Neural cell (in vitro differentiated cells): ENCODE results near the gene CTNNA1. TPM values are rescaled to one million over a fixed set of nuclear protein-coding genes. Genes with fewer than 3 reads are reported as not detected.

Source experiments
- H2AFZ ChIP-seq: fragments of 200-600, 300-800 bp; sonication (generic), shearing (Covaris generic); 2 replicates; pipeline ENCODE4 v1.6.0; 2014; ENCODE audit warnings: low read depth, mild to moderate bottlenecking, antibody characterized with exemption, low read length, moderate library complexity
- H3F3A ChIP-seq: fragments of 200-600 bp; shearing (Covaris generic); 2 replicates; pipeline ENCODE4 v1.6.1; 2016; ENCODE audit warnings: mild to moderate bottlenecking, moderate library complexity, mixed read lengths, antibody characterized with exemption, low read length; ENCODE audit not compliant: insufficient read depth, poor library complexity, severe bottlenecking
- H3K27ac ChIP-seq: fragments of 200-600, 300-800 bp; sonication (generic), shearing (Covaris generic); 2 replicates; pipeline ENCODE4 v1.5.1; 2014; ENCODE audit warnings: mild to moderate bottlenecking, low read length, moderate library complexity
- H3K27me3 ChIP-seq: fragments of 300-800, 200-600 bp; sonication (generic), shearing (Covaris generic); 2 replicates; pipeline ENCODE4 v1.6.0; 2014; ENCODE audit warnings: mild to moderate bottlenecking, low read depth, low read length, moderate library complexity; ENCODE audit not compliant: insufficient read depth
- H3K36me3 ChIP-seq: fragments of 300-800, 200-600 bp; sonication (generic), shearing (Covaris generic); 2 replicates; pipeline ENCODE4 v1.5.1; 2014; ENCODE audit warnings: mild to moderate bottlenecking, antibody characterized with exemption, low read length, moderate library complexity; ENCODE audit not compliant: insufficient read depth
- H3K4me2 ChIP-seq: fragments of 300-800, 200-600 bp; sonication (generic), shearing (Covaris generic); 2 replicates; pipeline ENCODE4 v1.6.0; 2014; ENCODE audit warnings: mild to moderate bottlenecking, low read length
- H3K4me3 ChIP-seq: fragments of 300-800, 200-600 bp; sonication (generic), shearing (Covaris generic); 2 replicates; pipeline ENCODE4 v1.5.1; 2014; ENCODE audit warnings: mild to moderate bottlenecking, low read length, moderate library complexity
- H3K79me2 ChIP-seq: fragments of 200-600 bp; shearing (Covaris generic); replicated peaks from 2 replicates; pipeline ENCODE4 v1.6.0; 2014; ENCODE audit warnings: mild to moderate bottlenecking, low read length, moderate library complexity; ENCODE audit not compliant: insufficient read depth
- H3K9ac ChIP-seq: fragments of 300-800, 200-600 bp; sonication (generic), shearing (Covaris generic); 2 replicates; pipeline ENCODE4 v1.6.1; 2016; ENCODE audit warnings: mild to moderate bottlenecking, low read length, mixed read lengths
- H3K9me2 ChIP-seq: fragments of 200-600 bp; shearing (Covaris generic); 2 replicates; pipeline ENCODE4 v1.6.1; 2016; ENCODE audit warnings: mild to moderate bottlenecking, low read length, mixed read lengths; ENCODE audit not compliant: insufficient read depth
- H3K9me3 ChIP-seq: fragments of 200-600, 300-800 bp; sonication (generic), shearing (Covaris generic); 2 replicates; pipeline ENCODE4 v1.6.1; 2016; ENCODE audit warnings: mild to moderate bottlenecking, mixed run types, low read length, moderate library complexity, mixed read lengths
- H4K20me1 ChIP-seq: fragments of 200-600 bp; shearing (Covaris generic); 2 replicates; pipeline ENCODE4 v1.6.1; 2016; ENCODE audit warnings: mild to moderate bottlenecking, mixed run types; ENCODE audit not compliant: insufficient read depth
- EP300 ChIP-seq: fragments of 450-650 bp; conservative IDR thresholded peaks from 2 replicates; pipeline ENCODE4 v1.6.1; 2014; ENCODE audit warnings: antibody characterized with exemption, mild to moderate bottlenecking, moderate library complexity; ENCODE audit not compliant: poor library complexity, severe bottlenecking
- EZH2 ChIP-seq: fragments of 200-600, 300-800 bp; shearing (Covaris generic), sonication (generic); IDR thresholded peaks from 2 replicates; pipeline ENCODE4 v1.6.1; 2014; ENCODE audit warnings: antibody characterized with exemption, low read length, borderline replicate concordance, mild to moderate bottlenecking; ENCODE audit not compliant: insufficient read depth, poor library complexity, severe bottlenecking
- MXI1 ChIP-seq: fragments of 450-650 bp; conservative IDR thresholded peaks from 2 replicates; pipeline ENCODE4 v1.6.1; 2014; ENCODE audit warnings: antibody characterized with exemption, mild to moderate bottlenecking; ENCODE audit not compliant: poor library complexity, severe bottlenecking
- POLR2AphosphoS5 ChIP-seq: IDR thresholded peaks from 2 replicates; pipeline ENCODE4 v1.6.1; 2012
- RAD21 ChIP-seq: fragments of 450-650 bp; conservative IDR thresholded peaks from 2 replicates; pipeline ENCODE4 v1.6.1; 2014; ENCODE audit warnings: antibody characterized with exemption, mild to moderate bottlenecking, moderate library complexity
- SMC3 ChIP-seq: fragments of 450-650 bp; conservative IDR thresholded peaks from 2 replicates; pipeline ENCODE4 v1.6.1; 2014; ENCODE audit warnings: antibody characterized with exemption, mild to moderate bottlenecking, moderate library complexity; ENCODE audit not compliant: poor library complexity
- TAF1 ChIP-seq: IDR thresholded peaks from 2 replicates; pipeline ENCODE4 v1.6.1; 2012; ENCODE audit warnings: low read depth
- polyA plus RNA-seq: library from polyadenylated mRNA; depleted of rRNA; stranded (reverse); fragments of >200 nt; gene quantifications from 2 replicates; pipeline ENCODE4 v1.2.3, GENCODE V29; 2014
- TF ChIP-seq, protein P1 (sequence below): IDR thresholded peaks from 2 replicates; pipeline ENCODE4 v1.6.1; 2012; ENCODE audit warnings: borderline replicate concordance
- TF ChIP-seq, protein P2 (sequence below): fragments of 450-650 bp; IDR thresholded peaks from 2 replicates; pipeline ENCODE4 v1.5.1; 2014; ENCODE audit warnings: antibody characterized with exemption, mild to moderate bottlenecking, moderate library complexity; ENCODE audit not compliant: poor library complexity, severe bottlenecking

Gene CTNNA1
- polyA plus RNA-seq, 1 donor from 2014 or later, result 87.9 TPM

DNA sequence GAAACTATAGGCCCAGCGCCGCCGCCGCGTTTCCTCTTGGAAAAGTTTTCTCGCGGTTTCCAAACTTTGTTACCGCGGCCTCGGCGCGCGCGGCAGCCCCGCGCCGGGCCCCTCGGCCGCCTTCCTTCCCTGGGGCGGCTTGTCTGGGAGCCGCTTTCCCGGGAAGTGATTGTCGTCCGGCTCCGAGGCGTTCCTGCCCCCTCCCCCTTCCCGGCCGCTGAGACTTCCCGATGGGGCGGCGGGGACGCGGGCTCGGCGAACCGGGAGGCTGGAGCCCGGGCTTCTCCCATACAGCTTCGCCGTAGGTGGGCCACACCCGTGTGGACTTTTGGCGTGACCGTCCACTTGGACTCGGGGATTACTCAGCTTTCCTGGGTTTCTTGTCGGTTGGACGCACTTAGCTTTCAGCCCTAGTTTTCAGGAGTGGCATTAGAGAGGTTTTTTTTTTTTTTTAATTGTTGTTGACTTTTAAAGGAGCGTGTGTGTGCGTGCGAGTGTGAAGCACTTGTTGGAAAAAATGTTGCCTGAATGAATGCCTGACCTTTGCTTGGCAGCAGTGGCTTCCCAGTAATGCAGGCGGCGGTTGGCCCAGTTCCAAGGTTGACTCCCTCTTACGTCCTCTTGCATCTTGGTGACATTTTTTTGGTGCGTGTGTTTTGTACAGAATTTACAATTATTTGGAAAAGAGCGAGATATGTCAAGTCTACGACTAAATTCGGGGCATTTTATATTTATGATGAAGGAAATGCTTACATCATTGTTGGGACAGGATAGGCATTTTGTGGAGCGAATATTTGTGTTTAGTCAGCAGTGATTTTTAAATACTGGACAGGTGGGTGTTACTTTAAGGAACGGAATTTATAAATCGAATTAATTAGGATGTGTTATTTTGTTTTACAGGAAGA, 821 bp downstream of the CTNNA1 start:
- no peak for TF ChIP-seq EP300
- TF ChIP-seq SMC3, result no peak
- TF ChIP-seq, protein P1, sequence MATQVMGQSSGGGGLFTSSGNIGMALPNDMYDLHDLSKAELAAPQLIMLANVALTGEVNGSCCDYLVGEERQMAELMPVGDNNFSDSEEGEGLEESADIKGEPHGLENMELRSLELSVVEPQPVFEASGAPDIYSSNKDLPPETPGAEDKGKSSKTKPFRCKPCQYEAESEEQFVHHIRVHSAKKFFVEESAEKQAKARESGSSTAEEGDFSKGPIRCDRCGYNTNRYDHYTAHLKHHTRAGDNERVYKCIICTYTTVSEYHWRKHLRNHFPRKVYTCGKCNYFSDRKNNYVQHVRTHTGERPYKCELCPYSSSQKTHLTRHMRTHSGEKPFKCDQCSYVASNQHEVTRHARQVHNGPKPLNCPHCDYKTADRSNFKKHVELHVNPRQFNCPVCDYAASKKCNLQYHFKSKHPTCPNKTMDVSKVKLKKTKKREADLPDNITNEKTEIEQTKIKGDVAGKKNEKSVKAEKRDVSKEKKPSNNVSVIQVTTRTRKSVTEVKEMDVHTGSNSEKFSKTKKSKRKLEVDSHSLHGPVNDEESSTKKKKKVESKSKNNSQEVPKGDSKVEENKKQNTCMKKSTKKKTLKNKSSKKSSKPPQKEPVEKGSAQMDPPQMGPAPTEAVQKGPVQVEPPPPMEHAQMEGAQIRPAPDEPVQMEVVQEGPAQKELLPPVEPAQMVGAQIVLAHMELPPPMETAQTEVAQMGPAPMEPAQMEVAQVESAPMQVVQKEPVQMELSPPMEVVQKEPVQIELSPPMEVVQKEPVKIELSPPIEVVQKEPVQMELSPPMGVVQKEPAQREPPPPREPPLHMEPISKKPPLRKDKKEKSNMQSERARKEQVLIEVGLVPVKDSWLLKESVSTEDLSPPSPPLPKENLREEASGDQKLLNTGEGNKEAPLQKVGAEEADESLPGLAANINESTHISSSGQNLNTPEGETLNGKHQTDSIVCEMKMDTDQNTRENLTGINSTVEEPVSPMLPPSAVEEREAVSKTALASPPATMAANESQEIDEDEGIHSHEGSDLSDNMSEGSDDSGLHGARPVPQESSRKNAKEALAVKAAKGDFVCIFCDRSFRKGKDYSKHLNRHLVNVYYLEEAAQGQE, result no peak
- no peak for TF ChIP-seq POLR2AphosphoS5
- no peak for TF ChIP-seq EZH2
- TF ChIP-seq, protein P2, sequence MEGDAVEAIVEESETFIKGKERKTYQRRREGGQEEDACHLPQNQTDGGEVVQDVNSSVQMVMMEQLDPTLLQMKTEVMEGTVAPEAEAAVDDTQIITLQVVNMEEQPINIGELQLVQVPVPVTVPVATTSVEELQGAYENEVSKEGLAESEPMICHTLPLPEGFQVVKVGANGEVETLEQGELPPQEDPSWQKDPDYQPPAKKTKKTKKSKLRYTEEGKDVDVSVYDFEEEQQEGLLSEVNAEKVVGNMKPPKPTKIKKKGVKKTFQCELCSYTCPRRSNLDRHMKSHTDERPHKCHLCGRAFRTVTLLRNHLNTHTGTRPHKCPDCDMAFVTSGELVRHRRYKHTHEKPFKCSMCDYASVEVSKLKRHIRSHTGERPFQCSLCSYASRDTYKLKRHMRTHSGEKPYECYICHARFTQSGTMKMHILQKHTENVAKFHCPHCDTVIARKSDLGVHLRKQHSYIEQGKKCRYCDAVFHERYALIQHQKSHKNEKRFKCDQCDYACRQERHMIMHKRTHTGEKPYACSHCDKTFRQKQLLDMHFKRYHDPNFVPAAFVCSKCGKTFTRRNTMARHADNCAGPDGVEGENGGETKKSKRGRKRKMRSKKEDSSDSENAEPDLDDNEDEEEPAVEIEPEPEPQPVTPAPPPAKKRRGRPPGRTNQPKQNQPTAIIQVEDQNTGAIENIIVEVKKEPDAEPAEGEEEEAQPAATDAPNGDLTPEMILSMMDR, result no peak
- peak; percentile 7 for TF ChIP-seq MXI1
- no peak for TF ChIP-seq TAF1
- TF ChIP-seq RAD21, result peak; percentile 22
- Histone ChIP-seq H3K36me3 (no peaks in the 10 kb centered on the region), H3K27me3 (peaks cover 17% of the 10 kb centered on the region), H4K20me1 (no peaks in the 10 kb centered on the region), H3K27ac (no peak overlapping the region), H3K9me2 (no peaks in the 10 kb centered on the region), H3K9ac (peak overlapping the region; percentile 29), H3K79me2 (peaks cover 51% of the 10 kb centered on the region), H2AFZ (no peak overlapping the region), H3F3A (no peaks in the 10 kb centered on the region), H3K9me3 (no peaks in the 10 kb centered on the region), H3K4me2 (peak overlapping the region; percentile 41), H3K4me3 (peak overlapping the region; percentile 76)

DNA sequence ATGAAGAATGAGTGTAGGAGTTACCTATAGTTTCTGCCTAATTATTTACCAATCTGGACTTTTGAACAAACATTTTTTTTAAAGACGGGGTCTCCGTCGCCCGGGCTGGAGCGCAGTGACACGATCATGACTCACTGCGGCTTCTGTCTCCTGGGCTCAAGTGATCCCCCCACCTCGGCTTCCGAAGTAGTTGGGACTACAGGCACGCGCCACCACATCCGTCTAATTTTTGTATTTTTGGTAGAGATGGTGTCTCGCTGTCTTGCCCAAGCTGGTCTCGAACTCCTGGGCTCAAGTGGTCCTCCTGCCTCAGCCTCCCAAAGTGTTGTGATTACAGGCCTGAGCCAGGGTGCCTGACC, 1.5 kb downstream of the CTNNA1 start:
- H3K4me2 ChIP-seq, result no peak overlapping the region

More for the DNA sequence above, 1.5 kb downstream of the CTNNA1 start:
- Histone ChIP-seq H3K9ac (no peak overlapping the region), H4K20me1 (no peaks in the 10 kb centered on the region), H2AFZ (no peak overlapping the region), H3K9me2 (no peaks in the 10 kb centered on the region), H3K36me3 (no peaks in the 10 kb centered on the region), H3K9me3 (no peaks in the 10 kb centered on the region), H3K4me3 (peak overlapping the region; percentile 76), H3K27me3 (peaks cover 17% of the 10 kb centered on the region), H3K79me2 (peaks cover 57% of the 10 kb centered on the region), H3F3A (no peaks in the 10 kb centered on the region), H3K27ac (no peak overlapping the region)
- TF ChIP-seq RAD21 (no peak), MXI1 (no peak), TAF1 (no peak), SMC3 (no peak)
- TF ChIP-seq, protein P1, result no peak
